ENCODE results near the gene FAM50B. TPM values are rescaled to one million over a fixed set of nuclear protein-coding genes. Genes with fewer than 3 reads are reported as not detected.

FAM50B gene
- total RNA-seq, 1 experiment from 2014 or later, result 0.48 TPM

- Histone ChIP-seq H3K27ac (ENCODE audit: low read length) (no peak overlapping the region), H3K9me2 (replicated peaks; ENCODE audit: insufficient read depth, low read length) (no peaks in the 10 kb centered on the region), H3K4me1 (ENCODE audit: low read length) (no peaks in the 10 kb centered on the region), H4K20me1 (ENCODE audit: insufficient read depth, low read depth, low read length) (no peaks in the 10 kb centered on the region), H3K27me3 (ENCODE audit: low read length) (no peaks in the 10 kb centered on the region), H3K9ac (ENCODE audit: low read length) (no peak overlapping the region), H3K36me3 (ENCODE audit: insufficient read depth, low read length) (no peaks in the 10 kb centered on the region), H3K4me3 (ENCODE audit: low read length) (no peak overlapping the region), H2AFZ (ENCODE audit: low read length) (no peak overlapping the region), H3K9me3 (ENCODE audit: low read length) (no peaks in the 10 kb centered on the region), H3K79me2 (ENCODE audit: low read length) (no peaks in the 10 kb centered on the region), H3K4me2 (ENCODE audit: low read depth, low read length, poor library complexity, severe bottlenecking) (no peak overlapping the region)
- DNase-seq, result no peak
These were observed 45.6 kb downstream of the FAM50B start for GRCh38 chr6:3894590-3895311.

DNA sequence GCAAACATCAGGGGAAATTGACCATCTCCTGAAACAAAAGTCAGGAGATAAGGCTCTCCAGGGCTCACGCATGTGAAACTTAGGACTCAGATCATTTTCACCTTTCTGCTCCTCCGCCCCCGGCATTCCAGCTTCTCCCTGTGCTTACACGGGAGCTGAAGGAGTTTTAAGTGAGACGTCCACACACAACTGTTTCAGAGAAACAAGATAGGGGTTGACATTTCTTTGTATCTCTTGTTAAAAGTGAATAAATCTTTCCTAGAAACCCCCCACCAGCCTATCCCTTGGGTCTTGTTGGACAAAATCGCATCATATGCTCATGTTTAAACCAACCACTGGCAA lies 46.1 kb downstream of the FAM50B start:
- Histone ChIP-seq H3K4me1 (ENCODE audit: low read length) (no peaks in the 10 kb centered on the region), H2AFZ (ENCODE audit: low read length) (no peak overlapping the region), H3K9me3 (ENCODE audit: low read length) (no peaks in the 10 kb centered on the region), H4K20me1 (ENCODE audit: insufficient read depth, low read depth, low read length) (no peaks in the 10 kb centered on the region), H3K79me2 (ENCODE audit: low read length) (no peaks in the 10 kb centered on the region), H3K9ac (ENCODE audit: low read length) (no peak overlapping the region), H3K36me3 (ENCODE audit: insufficient read depth, low read length) (no peaks in the 10 kb centered on the region), H3K27ac (ENCODE audit: low read length) (no peak overlapping the region), H3K4me2 (ENCODE audit: low read depth, low read length, poor library complexity, severe bottlenecking) (no peak overlapping the region), H3K4me3 (ENCODE audit: low read length) (no peak overlapping the region), H3K9me2 (replicated peaks; ENCODE audit: insufficient read depth, low read length) (no peaks in the 10 kb centered on the region), H3K27me3 (ENCODE audit: low read length) (no peaks in the 10 kb centered on the region)
- DNase-seq, result no peak

DNA sequence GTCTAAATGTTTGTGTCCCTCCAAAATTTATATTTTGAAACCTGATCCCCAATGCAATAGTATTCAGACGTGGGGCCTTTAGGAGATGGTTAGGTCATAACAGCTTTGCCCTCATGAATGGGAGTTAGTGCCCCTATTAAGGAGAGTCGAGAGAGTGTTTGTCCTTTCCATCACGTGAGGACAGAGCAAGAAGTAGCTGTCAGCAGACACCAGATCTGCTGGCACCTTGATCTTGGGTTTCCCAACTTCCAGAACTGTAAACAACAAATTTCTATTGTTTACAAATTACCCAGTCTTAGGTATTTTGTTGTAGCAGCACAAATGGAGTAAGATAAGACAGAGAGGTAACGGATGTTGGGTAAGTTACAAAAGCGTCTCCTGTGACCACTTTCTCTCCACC lies 46.6 kb downstream of the FAM50B start:
- Histone ChIP-seq H3K9ac (ENCODE audit: low read length) (no peak overlapping the region), H3K4me3 (ENCODE audit: low read length) (no peak overlapping the region), H3K9me3 (ENCODE audit: low read length) (no peaks in the 10 kb centered on the region), H3K4me2 (ENCODE audit: low read depth, low read length, poor library complexity, severe bottlenecking) (no peak overlapping the region), H3K27ac (ENCODE audit: low read length) (no peak overlapping the region), H2AFZ (ENCODE audit: low read length) (no peak overlapping the region), H3K79me2 (ENCODE audit: low read length) (no peaks in the 10 kb centered on the region), H3K27me3 (ENCODE audit: low read length) (no peaks in the 10 kb centered on the region), H3K36me3 (ENCODE audit: insufficient read depth, low read length) (no peaks in the 10 kb centered on the region), H4K20me1 (ENCODE audit: insufficient read depth, low read depth, low read length) (no peaks in the 10 kb centered on the region), H3K4me1 (ENCODE audit: low read length) (no peaks in the 10 kb centered on the region), H3K9me2 (replicated peaks; ENCODE audit: insufficient read depth, low read length) (no peaks in the 10 kb centered on the region)
- no peak for DNase-seq

DNA sequence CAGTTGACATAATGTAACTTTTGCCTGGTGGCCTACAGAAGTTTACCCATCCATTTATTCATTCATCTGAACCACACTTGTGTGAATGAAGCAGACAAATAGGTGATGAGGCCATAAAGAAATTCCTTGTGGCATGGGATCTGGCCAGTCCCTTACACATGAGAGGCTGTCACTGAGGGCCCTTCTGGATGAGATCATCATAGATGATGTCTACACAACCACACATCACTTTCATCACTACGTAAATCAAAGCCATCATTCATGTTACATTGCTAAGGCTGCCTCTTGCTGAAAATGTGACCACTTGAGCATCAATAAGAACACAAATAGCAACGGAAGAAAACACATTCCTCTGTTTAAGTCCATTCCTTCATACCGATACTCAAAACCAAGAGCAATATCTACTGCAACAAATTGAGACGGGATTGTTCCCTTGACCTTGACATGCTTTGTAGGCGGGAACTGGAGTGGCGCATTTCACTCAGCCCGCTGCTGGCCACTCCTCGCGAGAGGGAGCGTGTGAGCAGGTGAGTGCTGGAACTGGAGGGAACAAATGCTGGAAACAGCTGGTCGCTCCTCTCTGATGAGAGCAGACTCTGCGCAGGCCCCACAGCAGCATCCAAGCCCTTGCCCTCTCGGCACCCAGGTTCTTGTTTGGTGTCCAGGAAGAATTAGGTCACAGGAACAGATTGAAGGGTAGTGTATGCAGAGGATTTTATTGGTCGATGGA lies 49.3 kb downstream of the FAM50B start:
- Histone ChIP-seq H3K4me3 (ENCODE audit: low read length) (no peak overlapping the region), H3K36me3 (ENCODE audit: insufficient read depth, low read length) (no peaks in the 10 kb centered on the region), H3K9ac (ENCODE audit: low read length) (no peak overlapping the region), H4K20me1 (ENCODE audit: insufficient read depth, low read depth, low read length) (no peaks in the 10 kb centered on the region), H3K27me3 (ENCODE audit: low read length) (no peaks in the 10 kb centered on the region), H3K27ac (ENCODE audit: low read length) (no peak overlapping the region), H3K79me2 (ENCODE audit: low read length) (no peaks in the 10 kb centered on the region), H2AFZ (ENCODE audit: low read length) (no peak overlapping the region), H3K9me3 (ENCODE audit: low read length) (no peaks in the 10 kb centered on the region), H3K4me2 (ENCODE audit: low read depth, low read length, poor library complexity, severe bottlenecking) (no peak overlapping the region), H3K4me1 (ENCODE audit: low read length) (no peaks in the 10 kb centered on the region), H3K9me2 (replicated peaks; ENCODE audit: insufficient read depth, low read length) (no peaks in the 10 kb centered on the region)
- DNase-seq, result no peak

GRCh38 chr6:3899061-3899460 lies 49.9 kb downstream of the FAM50B start:
- no peak overlapping the region for H3K4me2 ChIP-seq (ENCODE audit: low read depth, low read length, poor library complexity, severe bottlenecking)

GRCh38 chr6:3899970-3900439 lies 50.8 kb downstream of the FAM50B start:
- H3K36me3 ChIP-seq (ENCODE audit: insufficient read depth, low read length), result no peaks in the 10 kb centered on the region
- no peaks in the 10 kb centered on the region for H3K79me2 ChIP-seq (ENCODE audit: low read length)
- no peak overlapping the region for H3K27ac ChIP-seq (ENCODE audit: low read length)
- no peak for DNase-seq
- H3K27me3 ChIP-seq (ENCODE audit: low read length), result no peaks in the 10 kb centered on the region
- no peak overlapping the region for H2AFZ ChIP-seq (ENCODE audit: low read length)
- H3K9ac ChIP-seq (ENCODE audit: low read length), result no peak overlapping the region
- no peak overlapping the region for H3K4me3 ChIP-seq (ENCODE audit: low read length)
- H3K4me1 ChIP-seq (ENCODE audit: low read length), result no peaks in the 10 kb centered on the region
- no peaks in the 10 kb centered on the region for H4K20me1 ChIP-seq (ENCODE audit: insufficient read depth, low read depth, low read length)
- no peaks in the 10 kb centered on the region for H3K9me2 ChIP-seq (replicated peaks; ENCODE audit: insufficient read depth, low read length)
- no peaks in the 10 kb centered on the region for H3K9me3 ChIP-seq (ENCODE audit: low read length)
- no peak overlapping the region for H3K4me2 ChIP-seq (ENCODE audit: low read depth, low read length, poor library complexity, severe bottlenecking)

More at GRCh38 chr6:3899061-3899460, 49.9 kb downstream of the FAM50B start:
- Histone ChIP-seq H3K4me3 (ENCODE audit: low read length) (no peak overlapping the region), H3K9ac (ENCODE audit: low read length) (no peak overlapping the region), H3K27ac (ENCODE audit: low read length) (no peak overlapping the region), H3K9me3 (ENCODE audit: low read length) (no peaks in the 10 kb centered on the region), H4K20me1 (ENCODE audit: insufficient read depth, low read depth, low read length) (no peaks in the 10 kb centered on the region), H3K79me2 (ENCODE audit: low read length) (no peaks in the 10 kb centered on the region), H2AFZ (ENCODE audit: low read length) (no peak overlapping the region), H3K9me2 (replicated peaks; ENCODE audit: insufficient read depth, low read length) (no peaks in the 10 kb centered on the region), H3K27me3 (ENCODE audit: low read length) (no peaks in the 10 kb centered on the region), H3K36me3 (ENCODE audit: insufficient read depth, low read length) (no peaks in the 10 kb centered on the region), H3K4me1 (ENCODE audit: low read length) (no peaks in the 10 kb centered on the region)
- DNase-seq, result no peak

Other genes with a start within 250 kb of the FAM50B start
- not detected in 2 replicates for gene PXDC1, start 97.7 kb upstream of the FAM50B start, total RNA-seq (2014; rRNA removed; shearing (Covaris generic); ENCODE audit: low replicate concordance)
- not detected in 2 replicates for gene FAM217A, start 229.8 kb downstream of the FAM50B start, total RNA-seq (2014; rRNA removed; shearing (Covaris generic); ENCODE audit: low replicate concordance)